ENCODE measurements around the gene GALNT18. TPM values are rescaled to one million over a fixed set of nuclear protein-coding genes. Genes with fewer than 3 reads are reported as not detected.

Gene GALNT18
- total RNA-seq, 1 experiment from 2014 or later = 1.7 TPM

- Histone ChIP-seq H4K8ac (replicated peaks; ENCODE audit: insufficient read length, low read depth, low read length) (no peak overlapping the region), H4K91ac (ENCODE audit: insufficient read length, low read depth, low read length) (no peak overlapping the region), H3K23ac (ENCODE audit: insufficient read length, low read depth, low read length) (no peak overlapping the region), H2AK5ac (ENCODE audit: insufficient read length, low read length) (no peak overlapping the region), H3K79me1 (ENCODE audit: insufficient read depth, low read depth, low read length, poor library complexity, severe bottlenecking) (no peaks in the 10 kb centered on the region), H2AFZ (ENCODE audit: low read length) (no peak overlapping the region), H3K9ac (ENCODE audit: extremely low read depth, insufficient read length, low read length) (no peak overlapping the region), H2BK15ac (ENCODE audit: low read depth, low read length) (no peak overlapping the region), H3K4ac (ENCODE audit: low read depth, low read length) (no peak overlapping the region), H3K27ac (ENCODE audit: insufficient read length, low read depth, low read length) (no peak overlapping the region), H3K4me1 (ENCODE audit: insufficient read depth, low read length) (no peaks in the 10 kb centered on the region), H2BK5ac (ENCODE audit: insufficient read length, low read length) (no peak overlapping the region), H3K79me2 (ENCODE audit: insufficient read depth, low read length) (no peaks in the 10 kb centered on the region), H4K5ac (ENCODE audit: insufficient read length, low read depth, low read length) (no peak overlapping the region), H3K27me3 (ENCODE audit: insufficient read depth, low read length) (no peaks in the 10 kb centered on the region), H3K23me2 (ENCODE audit: insufficient read length, low read depth, low read length, poor library complexity, severe bottlenecking) (no peaks in the 10 kb centered on the region), H3K14ac (ENCODE audit: insufficient read depth, low read length) (no peak overlapping the region), H2BK20ac (ENCODE audit: low read depth, low read length, poor library complexity, severe bottlenecking) (no peak overlapping the region), H4K20me1 (ENCODE audit: control insufficient read depth, insufficient read depth, insufficient read length) (no peaks in the 10 kb centered on the region), H3T11ph (ENCODE audit: low read length) (no peak overlapping the region), H2BK12ac (ENCODE audit: insufficient read length, low read depth, low read length) (no peak overlapping the region), H3K56ac (ENCODE audit: insufficient read length, low read depth, low read length) (no peak overlapping the region), H3K9me3 (ENCODE audit: control insufficient read depth, low read depth, low read length) (no peaks in the 10 kb centered on the region), H3K4me2 (ENCODE audit: insufficient read depth, insufficient read length, low read length) (no peak overlapping the region), H2BK120ac (ENCODE audit: low read depth, low read length, poor library complexity, severe bottlenecking) (no peak overlapping the region), H3K18ac (ENCODE audit: insufficient read length, low read depth, low read length) (no peak overlapping the region)
- TF ChIP-seq CTCF (conservative IDR thresholded peaks at IDR 0.05) = no peak
- H3K4me3 Mint-ChIP-seq = no peak overlapping the region
- H3K27ac Mint-ChIP-seq = no peak overlapping the region
- no peak for DNase-seq
- no peaks in the 10 kb centered on the region for H3K36me3 Mint-ChIP-seq (ENCODE audit: insufficient read depth in 1 of 3, low read depth in 3 of 3)
- peaks cover 0 to 6% of the 10 kb centered on the region in 2 experiments; a peak in 1 of 4 replicates for H3K4me1 Mint-ChIP-seq
- H3K27me3 Mint-ChIP-seq (ENCODE audit: low read depth) = peaks cover 9% of the 10 kb centered on the region
- no CpG with 5 or more reads among the region's 6 CpGs for WGBS (ENCODE audit: extremely low coverage, insufficient read length, low lambda C conversion rate)
- H3K9me3 Mint-ChIP-seq = no peaks in the 10 kb centered on the region; a peak in 1 of 5 replicates
Measured at GRCh38 chr11:11563200-11563975, 58.4 kb downstream of the GALNT18 start.
